Right atrium auricular region (tissue), 2 donors: ENCODE data around the gene NOL4L. TPM values are rescaled to one million over a fixed set of nuclear protein-coding genes. Genes with fewer than 3 reads are reported as not detected.

Experiments
- DNase-seq: peaks from one replicate; pipeline ENCODE4 v3.0.0-alpha.2; 2019; ENCODE audit warnings: low spot score
- H3K27ac ChIP-seq, 2 donors: fragments of 200-600 bp; sonication (generic); 1 replicate in 1 of 2; 2 replicates in 1 of 2; pipeline ENCODE4 v1.5.1; 2016 to 2019
- H3K27me3 ChIP-seq, 2 donors: fragments of 200-600 bp; sonication (generic); one replicate each; pipeline versions ENCODE4 v1.5.1 to v1.6.0; 2017 to 2019
- H3K36me3 ChIP-seq: fragments of 200-600 bp; sonication (generic); one replicate; pipeline ENCODE4 v1.5.1; 2016
- H3K4me1 ChIP-seq, 2 donors: fragments of 200-600 bp; sonication (generic); one replicate each; pipeline versions ENCODE4 v1.5.1 to v1.6.0; 2017 to 2019
- H3K4me3 ChIP-seq, 2 donors: fragments of 200-600 bp; sonication (generic); 1 replicate in 1 of 2; 2 replicates in 1 of 2; pipeline ENCODE4 v1.5.1; 2017 to 2019; ENCODE audit warnings: mild to moderate bottlenecking in 1 of 2, moderate library complexity in 1 of 2
- H3K9me3 ChIP-seq, 2 donors: fragments of 200-600 bp; sonication (generic); one replicate each; pipeline ENCODE4 v1.5.1; 2019
- total RNA-seq, 2 donors: library from RNA; depleted of rRNA; stranded (reverse); fragments of >200 nt; gene quantifications; one replicate each; pipeline ENCODE4 v1.1.0, GENCODE V29; 2016
- TF ChIP-seq, protein P1 (sequence below), 2 donors: fragments of 200-600 bp; sonication (generic); IDR thresholded peaks; one replicate each; pipeline ENCODE4 v1.5.1; 2019; ENCODE audit warnings: antibody characterized with exemption in 2 of 2

The NOL4L gene
- total RNA-seq, 2 donors from 2014 or later, result 7.6 to 10.4 TPM

- Histone ChIP-seq H3K27me3 (no peaks in the 10 kb centered on the region), H3K4me3 (no peak overlapping the region), H3K9me3 (no peaks in the 10 kb centered on the region), H3K4me1 (peaks cover 0 to 16% of the 10 kb centered on the region in 2 donors), H3K36me3 (no peaks in the 10 kb centered on the region), H3K27ac (no peak overlapping the region)
- TF ChIP-seq, protein P1, sequence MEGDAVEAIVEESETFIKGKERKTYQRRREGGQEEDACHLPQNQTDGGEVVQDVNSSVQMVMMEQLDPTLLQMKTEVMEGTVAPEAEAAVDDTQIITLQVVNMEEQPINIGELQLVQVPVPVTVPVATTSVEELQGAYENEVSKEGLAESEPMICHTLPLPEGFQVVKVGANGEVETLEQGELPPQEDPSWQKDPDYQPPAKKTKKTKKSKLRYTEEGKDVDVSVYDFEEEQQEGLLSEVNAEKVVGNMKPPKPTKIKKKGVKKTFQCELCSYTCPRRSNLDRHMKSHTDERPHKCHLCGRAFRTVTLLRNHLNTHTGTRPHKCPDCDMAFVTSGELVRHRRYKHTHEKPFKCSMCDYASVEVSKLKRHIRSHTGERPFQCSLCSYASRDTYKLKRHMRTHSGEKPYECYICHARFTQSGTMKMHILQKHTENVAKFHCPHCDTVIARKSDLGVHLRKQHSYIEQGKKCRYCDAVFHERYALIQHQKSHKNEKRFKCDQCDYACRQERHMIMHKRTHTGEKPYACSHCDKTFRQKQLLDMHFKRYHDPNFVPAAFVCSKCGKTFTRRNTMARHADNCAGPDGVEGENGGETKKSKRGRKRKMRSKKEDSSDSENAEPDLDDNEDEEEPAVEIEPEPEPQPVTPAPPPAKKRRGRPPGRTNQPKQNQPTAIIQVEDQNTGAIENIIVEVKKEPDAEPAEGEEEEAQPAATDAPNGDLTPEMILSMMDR (IDR thresholded peaks at IDR 0.05), result no peak
- DNase-seq, result no peak
Measured at GRCh38 chr20:32497589-32498224, 87.4 kb downstream of the NOL4L start.

GRCh38 chr20:32496811-32497533 is 88.2 kb downstream of the NOL4L start:
- Histone ChIP-seq H3K27me3 (no peaks in the 10 kb centered on the region), H3K9me3 (no peaks in the 10 kb centered on the region), H3K4me3 (no peak overlapping the region), H3K27ac (no peak overlapping the region), H3K4me1 (peaks cover 0 to 16% of the 10 kb centered on the region in 2 donors), H3K36me3 (no peaks in the 10 kb centered on the region)
- no peak for DNase-seq
- TF ChIP-seq, protein P1 (IDR thresholded peaks at IDR 0.05), result no peak

DNA sequence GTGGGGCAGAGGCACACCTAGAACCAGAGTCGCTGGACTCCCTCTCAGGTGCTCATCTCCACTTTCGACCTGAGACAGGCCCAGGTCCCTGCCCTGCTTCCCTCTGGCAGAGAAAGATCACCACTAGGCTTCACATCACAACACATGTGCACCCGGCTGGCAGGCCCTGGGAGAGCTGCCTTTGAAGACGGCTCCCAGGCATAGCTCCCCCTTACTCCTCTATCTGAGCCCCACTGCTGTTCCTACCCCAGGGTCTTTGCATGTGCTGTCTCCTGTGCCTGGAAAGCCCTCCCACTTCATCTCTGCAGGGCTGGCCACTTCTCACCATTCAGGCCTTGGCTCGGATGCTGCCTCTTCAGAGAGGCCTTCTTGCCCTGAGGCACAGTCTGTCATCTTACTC is 89.2 kb downstream of the NOL4L start:
- no peaks in the 10 kb centered on the region for H3K9me3 ChIP-seq
- H3K4me1 ChIP-seq, result peaks cover 0 to 16% of the 10 kb centered on the region in 2 donors
- DNase-seq, result no peak
- H3K36me3 ChIP-seq, result no peaks in the 10 kb centered on the region
- no peak overlapping the region for H3K4me3 ChIP-seq
- TF ChIP-seq, protein P1 (IDR thresholded peaks at IDR 0.05), result no peak
- no peaks in the 10 kb centered on the region for H3K27me3 ChIP-seq
- no peak overlapping the region for H3K27ac ChIP-seq

DNA sequence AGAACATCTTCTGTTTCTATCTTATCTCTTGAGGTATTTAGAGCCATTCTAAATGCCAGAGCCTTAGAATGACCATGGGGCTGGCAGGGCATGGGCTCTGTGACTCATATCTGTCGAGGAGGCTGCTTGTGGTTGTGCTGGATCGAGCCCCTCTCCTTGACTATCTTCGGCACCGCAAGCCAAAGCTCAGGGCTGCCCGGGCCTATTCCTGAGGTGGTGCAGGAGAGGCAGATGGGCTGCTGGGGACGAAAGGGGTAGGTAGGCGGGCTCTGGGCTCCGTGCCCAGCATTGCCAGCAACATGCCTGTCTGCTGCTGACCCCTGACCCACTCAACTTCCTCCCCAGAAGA is 89.9 kb downstream of the NOL4L start:
- no peaks in the 10 kb centered on the region for H3K36me3 ChIP-seq
- peaks cover 0 to 16% of the 10 kb centered on the region in 2 donors for H3K4me1 ChIP-seq
- no peak overlapping the region for H3K27ac ChIP-seq
- no peaks in the 10 kb centered on the region for H3K9me3 ChIP-seq
- TF ChIP-seq, protein P1 (IDR thresholded peaks at IDR 0.05), result no peak
- no peak overlapping the region for H3K4me3 ChIP-seq
- H3K27me3 ChIP-seq, result no peaks in the 10 kb centered on the region
- no peak for DNase-seq

DNA sequence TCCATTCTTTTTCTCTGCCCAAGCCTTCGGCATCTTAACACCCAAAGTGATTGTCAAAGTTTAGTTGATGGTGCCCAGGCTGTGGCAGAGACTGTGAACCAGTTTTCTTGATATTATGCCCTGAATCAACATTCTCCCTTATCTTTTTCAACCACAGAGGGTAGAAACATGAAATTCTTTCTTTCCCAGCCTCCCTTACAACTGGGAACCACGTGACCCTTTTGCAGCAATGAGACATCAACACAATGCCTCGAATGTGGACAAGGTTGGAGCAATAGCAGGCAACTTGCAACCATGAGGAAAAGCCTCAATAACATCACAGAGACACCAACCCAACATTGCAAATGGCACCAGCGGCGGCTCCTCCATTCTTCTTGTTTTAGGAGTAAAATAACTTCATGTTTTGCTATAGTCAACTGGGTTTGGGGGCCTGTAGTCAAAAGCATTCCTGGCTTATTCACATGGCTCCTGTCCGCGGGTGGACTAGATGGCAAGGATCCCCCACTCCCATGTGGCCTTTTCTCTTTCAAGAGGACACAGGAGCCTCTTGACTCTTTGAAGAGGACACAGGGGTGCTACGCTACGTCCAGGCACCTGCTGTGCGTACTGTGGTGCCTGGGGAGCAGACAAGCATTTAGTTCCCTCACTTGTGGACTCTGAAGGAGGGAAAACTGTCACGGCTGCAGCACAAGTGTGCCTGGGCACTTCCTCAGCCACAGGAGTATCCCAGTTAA is 90.5 kb downstream of the NOL4L start:
- H3K9me3 ChIP-seq, result no peaks in the 10 kb centered on the region
- H3K27me3 ChIP-seq, result no peaks in the 10 kb centered on the region
- H3K4me1 ChIP-seq, result peaks cover 0 to 16% of the 10 kb centered on the region in 2 donors
- no peak for DNase-seq
- H3K27ac ChIP-seq, result no peak overlapping the region
- no peaks in the 10 kb centered on the region for H3K36me3 ChIP-seq
- no peak overlapping the region for H3K4me3 ChIP-seq
- TF ChIP-seq, protein P1 (IDR thresholded peaks at IDR 0.05), result no peak
